Measurements from ENCODE around the gene LTBP1.

GRCh38 chr2:33158482-33159003 is 211.8 kb downstream of the LTBP1 start:
- TF ChIP-seq CTCF (IDR thresholded peaks at IDR 0.05) (no peak), POLR2A (IDR thresholded peaks at IDR 0.05) (no peak), EP300 (IDR thresholded peaks at IDR 0.05) (no peak)
